OCI-LY3 (cell line): ENCODE data around the gene TMEM222.

ENCODE experiments used
- H2AFZ ChIP-seq: fragments of 200-600, 300-600 bp; shearing (Covaris generic); 2 replicates; pipeline ENCODE4 v1.6.0; 2014; ENCODE audit warnings: antibody characterized with exemption, low read depth, low read length
- H3K27ac ChIP-seq: fragments of 200-600, 300-600 bp; sonication (generic); 2 replicates; pipeline ENCODE4 v1.5.1; 2014; ENCODE audit warnings: mild to moderate bottlenecking, low read length, moderate library complexity, mixed read lengths
- H3K27me3 ChIP-seq: fragments of 200-600, 300-600 bp; sonication (generic); 2 replicates; pipeline ENCODE4 v1.6.1; 2014; ENCODE audit warnings: low read depth, low read length, mixed read lengths
- H3K36me3 ChIP-seq: fragments of 200-600, 300-600 bp; sonication (generic); replicated peaks from 2 replicates; pipeline ENCODE3; 2014; ENCODE audit warnings: low read depth, low read length, mixed read lengths
- H3K4me1 ChIP-seq: fragments of 300-600, 200-600 bp; sonication (generic); 2 replicates; pipeline ENCODE4 v1.6.1; 2014; ENCODE audit warnings: low read length, mixed read lengths
- H3K4me2 ChIP-seq: fragments of 200-600, 300-600 bp; sonication (generic); 2 replicates; pipeline ENCODE4 v1.6.1; 2014; ENCODE audit warnings: low read length, mixed read lengths
- H3K4me3 ChIP-seq: fragments of 300-600, 200-600 bp; sonication (generic); 2 replicates; pipeline ENCODE4 v1.5.1; 2014; ENCODE audit warnings: antibody characterized with exemption, mild to moderate bottlenecking, low read length, moderate library complexity
- H3K79me2 ChIP-seq: fragments of 300-600, 200-600 bp; shearing (Covaris generic); 2 replicates; pipeline ENCODE4 v1.6.1; 2014; ENCODE audit warnings: mild to moderate bottlenecking, low read length, mixed read lengths
- H3K9ac ChIP-seq: fragments of 300-600, 200-600 bp; shearing (Covaris generic); 2 replicates; pipeline ENCODE4 v1.6.0; 2014; ENCODE audit warnings: mild to moderate bottlenecking, low read length, moderate library complexity
- H3K9me3 ChIP-seq: fragments of 200-600, 300-600 bp; shearing (Covaris generic); 2 replicates; pipeline ENCODE4 v1.6.1; 2014; ENCODE audit warnings: low read length, mixed read lengths; ENCODE audit not compliant: insufficient read depth
- H4K20me1 ChIP-seq: fragments of 200-600, 300-600 bp; sonication (generic); 2 replicates; pipeline ENCODE4 v1.6.1; 2016; ENCODE audit warnings: low read length, mixed read lengths; ENCODE audit not compliant: insufficient read depth
- EZH2phosphoT487 ChIP-seq: fragments of 200-600 bp; shearing (Covaris generic); IDR thresholded peaks from 2 replicates; pipeline ENCODE4 v1.6.1; 2018; ENCODE audit warnings: antibody characterized with exemption, mixed run types, low read depth
- TF ChIP-seq, protein P1 (sequence below): fragments of 200-600, 300-600 bp; sonication (generic); IDR thresholded peaks from 2 replicates; pipeline ENCODE4 v1.5.1; 2014; ENCODE audit warnings: antibody characterized with exemption, low read length, low read depth

The TMEM222 gene

DNA sequence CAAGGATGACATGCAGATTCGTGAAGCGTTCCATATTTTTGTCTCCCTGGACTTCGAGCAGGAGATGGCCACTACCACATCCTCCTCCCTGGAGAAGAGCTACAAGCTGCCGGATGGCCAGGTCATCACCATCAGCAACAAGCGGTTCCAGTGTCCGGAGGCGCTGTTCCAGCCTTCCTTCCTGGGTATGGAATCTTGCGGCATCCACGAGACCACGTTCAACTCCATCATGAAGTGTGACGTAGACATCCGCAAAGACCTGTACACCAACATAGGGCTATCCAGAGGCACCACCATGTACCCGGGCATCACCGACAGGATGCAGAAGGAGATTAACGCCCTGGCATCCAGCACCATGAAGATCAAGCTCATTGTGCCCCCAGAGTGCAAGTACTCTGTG, 3.3 kb downstream of the TMEM222 start:
- H3K4me2 ChIP-seq = no peak overlapping the region
- H3K79me2 ChIP-seq = peaks cover 70% of the 10 kb centered on the region

GRCh38 chr1:27327964-27328363, 6.0 kb downstream of the TMEM222 start:
- no peaks in the 10 kb centered on the region for H3K27me3 ChIP-seq
- H4K20me1 ChIP-seq = no peaks in the 10 kb centered on the region
- H3K4me3 ChIP-seq = no peak overlapping the region
- peaks cover 3% of the 10 kb centered on the region for H3K36me3 ChIP-seq
- H3K9me3 ChIP-seq = no peaks in the 10 kb centered on the region
- H3K9ac ChIP-seq = no peak overlapping the region
- H3K4me1 ChIP-seq = peaks cover 8% of the 10 kb centered on the region
- no peak overlapping the region for H3K4me2 ChIP-seq
- no peak overlapping the region for H2AFZ ChIP-seq
- TF ChIP-seq, protein P1, sequence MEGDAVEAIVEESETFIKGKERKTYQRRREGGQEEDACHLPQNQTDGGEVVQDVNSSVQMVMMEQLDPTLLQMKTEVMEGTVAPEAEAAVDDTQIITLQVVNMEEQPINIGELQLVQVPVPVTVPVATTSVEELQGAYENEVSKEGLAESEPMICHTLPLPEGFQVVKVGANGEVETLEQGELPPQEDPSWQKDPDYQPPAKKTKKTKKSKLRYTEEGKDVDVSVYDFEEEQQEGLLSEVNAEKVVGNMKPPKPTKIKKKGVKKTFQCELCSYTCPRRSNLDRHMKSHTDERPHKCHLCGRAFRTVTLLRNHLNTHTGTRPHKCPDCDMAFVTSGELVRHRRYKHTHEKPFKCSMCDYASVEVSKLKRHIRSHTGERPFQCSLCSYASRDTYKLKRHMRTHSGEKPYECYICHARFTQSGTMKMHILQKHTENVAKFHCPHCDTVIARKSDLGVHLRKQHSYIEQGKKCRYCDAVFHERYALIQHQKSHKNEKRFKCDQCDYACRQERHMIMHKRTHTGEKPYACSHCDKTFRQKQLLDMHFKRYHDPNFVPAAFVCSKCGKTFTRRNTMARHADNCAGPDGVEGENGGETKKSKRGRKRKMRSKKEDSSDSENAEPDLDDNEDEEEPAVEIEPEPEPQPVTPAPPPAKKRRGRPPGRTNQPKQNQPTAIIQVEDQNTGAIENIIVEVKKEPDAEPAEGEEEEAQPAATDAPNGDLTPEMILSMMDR = no peak
- no peak for TF ChIP-seq EZH2phosphoT487
- H3K79me2 ChIP-seq = peaks cover 66% of the 10 kb centered on the region
- H3K27ac ChIP-seq = no peak overlapping the region

More for the DNA sequence above, 3.3 kb downstream of the TMEM222 start:
- H3K4me1 ChIP-seq = peaks cover 8% of the 10 kb centered on the region
- TF ChIP-seq EZH2phosphoT487 = no peak
- TF ChIP-seq, protein P1 = no peak
- no peaks in the 10 kb centered on the region for H3K27me3 ChIP-seq
- no peaks in the 10 kb centered on the region for H3K9me3 ChIP-seq
- H3K27ac ChIP-seq = no peak overlapping the region
- no peak overlapping the region for H3K4me3 ChIP-seq
- peaks cover 3% of the 10 kb centered on the region for H3K36me3 ChIP-seq
- H3K9ac ChIP-seq = no peak overlapping the region
- no peaks in the 10 kb centered on the region for H4K20me1 ChIP-seq
- no peak overlapping the region for H2AFZ ChIP-seq

DNA sequence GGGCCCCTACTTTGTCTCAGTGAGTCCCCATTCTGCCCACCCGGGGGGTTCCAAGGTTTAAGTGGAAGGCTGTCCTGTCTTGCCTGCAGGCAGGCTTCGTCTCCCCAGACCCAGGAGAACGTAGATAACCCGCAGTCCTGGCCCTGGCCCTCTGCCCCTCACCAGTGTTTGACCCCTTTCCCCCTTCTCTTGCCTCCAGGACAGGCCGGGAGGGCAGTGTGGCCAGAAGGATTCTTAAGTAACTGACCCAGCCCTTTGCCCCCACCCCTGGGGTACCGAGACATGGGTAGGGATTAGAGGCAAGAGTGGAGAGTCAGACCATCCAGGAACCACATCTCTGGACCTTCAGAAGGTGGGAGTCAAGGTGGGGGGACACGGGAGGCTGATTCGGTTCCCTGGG, 8.8 kb downstream of the TMEM222 start:
- peaks cover 3% of the 10 kb centered on the region for H3K36me3 ChIP-seq
- H3K79me2 ChIP-seq = peaks cover 38% of the 10 kb centered on the region
- no peak overlapping the region for H3K4me2 ChIP-seq
- no peak overlapping the region for H3K27ac ChIP-seq
- no peak for TF ChIP-seq EZH2phosphoT487
- TF ChIP-seq, protein P1 = no peak
- no peaks in the 10 kb centered on the region for H3K27me3 ChIP-seq
- no peak overlapping the region for H3K4me3 ChIP-seq
- H3K9ac ChIP-seq = no peak overlapping the region
- H4K20me1 ChIP-seq = no peaks in the 10 kb centered on the region
- H2AFZ ChIP-seq = no peak overlapping the region
- H3K9me3 ChIP-seq = no peaks in the 10 kb centered on the region
- H3K4me1 ChIP-seq = no peaks in the 10 kb centered on the region

- Histone ChIP-seq H3K9ac (no peak overlapping the region), H3K79me2 (peaks cover 32% of the 10 kb centered on the region), H3K27ac (no peak overlapping the region), H3K4me1 (no peaks in the 10 kb centered on the region), H3K9me3 (no peaks in the 10 kb centered on the region), H4K20me1 (no peaks in the 10 kb centered on the region), H3K36me3 (peaks cover 3% of the 10 kb centered on the region), H2AFZ (no peak overlapping the region), H3K4me2 (no peak overlapping the region), H3K4me3 (no peak overlapping the region), H3K27me3 (no peaks in the 10 kb centered on the region)
- TF ChIP-seq EZH2phosphoT487 = no peak
- TF ChIP-seq, protein P1 = no peak
Measured at GRCh38 chr1:27331426-27331825, 9.5 kb downstream of the TMEM222 start.
